Spinal cord (tissue), 10 donors: Measurements from ENCODE around the gene SUPT3H. TPM values are rescaled to one million over a fixed set of nuclear protein-coding genes. Genes with fewer than 3 reads are reported as not detected.

ENCODE experiments used
- DNase-seq, 6 donors: peaks; one replicate each; pipeline versions ENCODE4 v3.0.0 to v3.0.0-alpha.2; 2013 to 2015; ENCODE audit warnings: low spot score in 6 of 6, low read depth in 4 of 6
- H3K27ac ChIP-seq: one replicate; pipeline ENCODE4 v1.5.1; 2013; ENCODE audit warnings: low read depth, low read length, control low read depth
- H3K27me3 ChIP-seq: one replicate; pipeline ENCODE4 v1.6.1; 2013; ENCODE audit warnings: low read length; ENCODE audit not compliant: control insufficient read depth, insufficient read depth
- H3K36me3 ChIP-seq: one replicate; pipeline ENCODE4 v1.6.1; 2013; ENCODE audit warnings: low read length; ENCODE audit not compliant: control insufficient read depth, insufficient read depth
- H3K4me1 ChIP-seq: one replicate; pipeline ENCODE4 v1.6.1; 2013; ENCODE audit warnings: low read length; ENCODE audit not compliant: control insufficient read depth, insufficient read depth
- H3K4me3 ChIP-seq: one replicate; pipeline ENCODE4 v1.5.1; 2013; ENCODE audit warnings: low read depth, low read length, control low read depth
- H3K9me3 ChIP-seq: one replicate; pipeline ENCODE4 v1.6.1; 2013; ENCODE audit warnings: low read length; ENCODE audit not compliant: control insufficient read depth, insufficient read depth
- WGBS: methylation state at CpG from one replicate; pipeline ENCODE4 v1.1.5; 2013; ENCODE audit warnings: missing lambda C conversion rate; ENCODE audit not compliant: insufficient coverage; 5-methylcytosine and 5-hydroxymethylcytosine counted together
- polyA plus RNA-seq, 2 donors: library from polyadenylated mRNA; unstranded; fragments of 120-200 nt; gene quantifications; one replicate each; pipeline ENCODE4 v1.2.1, GENCODE V29; 2013; ENCODE audit not compliant: insufficient read length in 2 of 2
- total RNA-seq, 2 donors: library from RNA; depleted of rRNA in 1 of 2; stranded (reverse); fragments of 120-200 nt in 1 of 2; fragments of >200 nt in 1 of 2; gene quantifications; one replicate each; pipeline versions ENCODE4 v1.2.3 to v1.2.4, GENCODE V29; 2013 to 2014
- donor health status: healthy.

Gene SUPT3H
- total and polyA plus RNA-seq, 4 donors = 12.2 to 27.7 (median 18.2) TPM

- Histone ChIP-seq H3K27ac (no peak overlapping the region), H3K27me3 (no peaks in the 10 kb centered on the region), H3K4me1 (no peaks in the 10 kb centered on the region), H3K9me3 (peaks cover 10% of the 10 kb centered on the region), H3K4me3 (no peak overlapping the region), H3K36me3 (no peaks in the 10 kb centered on the region)
- DNase-seq = no peak
- WGBS = 64% methylated on average over 3 of the region's 4 CpGs
Measured at GRCh38 chr6:44969446-44970185, 408.1 kb downstream of the SUPT3H start.

GRCh38 chr6:44967481-44967880 is 410.3 kb downstream of the SUPT3H start:
- H3K4me1 ChIP-seq = no peaks in the 10 kb centered on the region
- peaks cover 2% of the 10 kb centered on the region for H3K9me3 ChIP-seq
- no peaks in the 10 kb centered on the region for H3K36me3 ChIP-seq
- H3K4me3 ChIP-seq = no peak overlapping the region
- peak in 1 of 6 donors; percentile 55 for DNase-seq
- WGBS = no CpG with 5 or more reads among the region's 1 CpG
- H3K27me3 ChIP-seq = no peaks in the 10 kb centered on the region
- no peak overlapping the region for H3K27ac ChIP-seq

- H3K36me3 ChIP-seq = no peaks in the 10 kb centered on the region
- no peak for DNase-seq
- H3K9me3 ChIP-seq = no peaks in the 10 kb centered on the region
- H3K27me3 ChIP-seq = no peaks in the 10 kb centered on the region
- no peak overlapping the region for H3K4me3 ChIP-seq
- 100% methylated on average over 1 of the region's 2 CpGs for WGBS
- H3K4me1 ChIP-seq = no peaks in the 10 kb centered on the region
- no peak overlapping the region for H3K27ac ChIP-seq
Measured at GRCh38 chr6:44966449-44967092, 411.2 kb downstream of the SUPT3H start.

- H3K36me3 ChIP-seq = no peaks in the 10 kb centered on the region
- DNase-seq = no peak
- H3K4me3 ChIP-seq = no peak overlapping the region
- H3K27me3 ChIP-seq = no peaks in the 10 kb centered on the region
- H3K27ac ChIP-seq = no peak overlapping the region
- 57% methylated on average over 1 of the region's 4 CpGs for WGBS
- no peaks in the 10 kb centered on the region for H3K9me3 ChIP-seq
- no peaks in the 10 kb centered on the region for H3K4me1 ChIP-seq
Measured at GRCh38 chr6:44965708-44966107, 412.0 kb downstream of the SUPT3H start.

- Histone ChIP-seq H3K9me3 (no peaks in the 10 kb centered on the region), H3K27me3 (no peaks in the 10 kb centered on the region), H3K4me1 (no peaks in the 10 kb centered on the region), H3K36me3 (no peaks in the 10 kb centered on the region), H3K4me3 (no peak overlapping the region), H3K27ac (no peak overlapping the region)
- WGBS = 67% methylated on average over 1 of the region's 4 CpGs
- no peak for DNase-seq
Measured at GRCh38 chr6:44960898-44961297, 416.8 kb downstream of the SUPT3H start.

- Histone ChIP-seq H3K9me3 (no peaks in the 10 kb centered on the region), H3K27ac (no peak overlapping the region), H3K4me3 (no peak overlapping the region), H3K4me1 (no peaks in the 10 kb centered on the region), H3K27me3 (no peaks in the 10 kb centered on the region), H3K36me3 (peaks cover 2% of the 10 kb centered on the region)
- DNase-seq = no peak
- no CpG with 5 or more reads among the region's 3 CpGs for WGBS
Measured at GRCh38 chr6:44959651-44960050, 418.1 kb downstream of the SUPT3H start.

GRCh38 chr6:44957156-44957555 is 420.6 kb downstream of the SUPT3H start:
- DNase-seq = no peak
- Histone ChIP-seq H3K36me3 (peaks cover 2% of the 10 kb centered on the region), H3K4me3 (no peak overlapping the region), H3K9me3 (no peaks in the 10 kb centered on the region), H3K4me1 (no peaks in the 10 kb centered on the region), H3K27me3 (no peaks in the 10 kb centered on the region), H3K27ac (no peak overlapping the region)
- no CpG with 5 or more reads among the region's 4 CpGs for WGBS

GRCh38 chr6:44956396-44956795 is 421.3 kb downstream of the SUPT3H start:
- no peaks in the 10 kb centered on the region for H3K9me3 ChIP-seq
- H3K27ac ChIP-seq = no peak overlapping the region
- H3K4me1 ChIP-seq = no peaks in the 10 kb centered on the region
- H3K27me3 ChIP-seq = no peaks in the 10 kb centered on the region
- no peak for DNase-seq
- peaks cover 2% of the 10 kb centered on the region for H3K36me3 ChIP-seq
- WGBS = 100% methylated on average over 1 of the region's 5 CpGs
- no peak overlapping the region for H3K4me3 ChIP-seq

GRCh38 chr6:44955145-44955544 is 422.6 kb downstream of the SUPT3H start:
- H3K36me3 ChIP-seq = peaks cover 2% of the 10 kb centered on the region
- no peaks in the 10 kb centered on the region for H3K27me3 ChIP-seq
- 90% methylated on average over 11 of the region's 11 CpGs for WGBS
- no peak overlapping the region for H3K27ac ChIP-seq
- no peaks in the 10 kb centered on the region for H3K4me1 ChIP-seq
- no peak overlapping the region for H3K4me3 ChIP-seq
- no peak for DNase-seq
- H3K9me3 ChIP-seq = no peaks in the 10 kb centered on the region

GRCh38 chr6:44954281-44954680 is 423.5 kb downstream of the SUPT3H start:
- Histone ChIP-seq H3K4me1 (no peaks in the 10 kb centered on the region), H3K4me3 (no peak overlapping the region), H3K36me3 (peaks cover 2% of the 10 kb centered on the region), H3K9me3 (peaks cover 7% of the 10 kb centered on the region), H3K27ac (no peak overlapping the region), H3K27me3 (no peaks in the 10 kb centered on the region)
- WGBS = 100% methylated on average over 2 of the region's 4 CpGs
- DNase-seq = no peak
